D721Med (cell line): ENCODE results near the gene TPRX1.

Source experiments
- DNase-seq: peaks from one replicate; pipeline ENCODE4 v3.0.0; 2011; ENCODE audit warnings: low spot score; ENCODE audit not compliant: insufficient read length
- FAIRE-seq: peaks from 2 replicates; lab custom pipeline; 2011; peaks lifted over from hg19 to GRCh38; lab: Jason Lieb, UNC
- TF ChIP-seq, protein P1 (sequence below): IDR thresholded peaks from 2 replicates; pipeline ENCODE4 v1.5.1; 2012; ENCODE audit warnings: mild to moderate bottlenecking, control low read depth; ENCODE audit not compliant: insufficient read depth; ENCODE audit errors: missing control alignments

Gene TPRX1

DNA sequence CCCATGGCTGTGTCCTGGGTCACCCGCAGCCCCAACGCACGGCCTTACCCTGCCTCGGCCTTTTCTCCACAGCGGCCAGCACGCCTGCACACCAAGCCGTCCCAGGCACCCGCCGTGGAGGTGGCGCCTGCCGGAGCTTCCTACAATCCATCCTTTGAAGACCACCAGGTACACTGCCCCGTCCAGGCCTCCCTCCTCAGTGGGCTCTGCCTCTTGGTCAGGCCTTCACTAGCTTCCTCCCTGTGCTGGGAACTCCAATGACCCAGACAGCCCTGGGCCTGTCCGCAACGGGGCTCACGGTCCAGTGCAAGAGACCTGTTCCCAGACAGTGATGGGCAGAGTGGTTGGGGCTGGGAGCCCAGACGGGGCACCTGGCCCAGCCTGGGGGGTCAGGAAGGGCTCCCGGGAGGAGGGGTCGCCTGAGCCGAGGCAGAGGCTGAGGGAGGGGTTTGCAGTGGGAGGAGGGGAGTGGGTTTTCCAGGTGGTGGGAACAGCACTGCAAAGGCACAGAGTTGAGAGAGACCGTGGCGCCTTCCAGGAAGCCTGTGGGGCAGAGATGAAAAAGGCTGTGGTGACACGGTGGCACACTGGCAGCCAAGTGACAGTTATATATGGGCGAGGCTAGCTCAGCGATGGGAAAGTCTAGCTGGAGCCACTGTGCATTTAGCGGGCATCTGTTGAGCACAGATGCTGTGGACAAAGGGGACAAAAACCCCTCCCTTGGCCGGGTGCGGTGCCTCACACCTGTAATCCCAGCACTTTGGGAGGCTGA lies 51.7 kb downstream of the TPRX1 start:
- TF ChIP-seq, protein P1, sequence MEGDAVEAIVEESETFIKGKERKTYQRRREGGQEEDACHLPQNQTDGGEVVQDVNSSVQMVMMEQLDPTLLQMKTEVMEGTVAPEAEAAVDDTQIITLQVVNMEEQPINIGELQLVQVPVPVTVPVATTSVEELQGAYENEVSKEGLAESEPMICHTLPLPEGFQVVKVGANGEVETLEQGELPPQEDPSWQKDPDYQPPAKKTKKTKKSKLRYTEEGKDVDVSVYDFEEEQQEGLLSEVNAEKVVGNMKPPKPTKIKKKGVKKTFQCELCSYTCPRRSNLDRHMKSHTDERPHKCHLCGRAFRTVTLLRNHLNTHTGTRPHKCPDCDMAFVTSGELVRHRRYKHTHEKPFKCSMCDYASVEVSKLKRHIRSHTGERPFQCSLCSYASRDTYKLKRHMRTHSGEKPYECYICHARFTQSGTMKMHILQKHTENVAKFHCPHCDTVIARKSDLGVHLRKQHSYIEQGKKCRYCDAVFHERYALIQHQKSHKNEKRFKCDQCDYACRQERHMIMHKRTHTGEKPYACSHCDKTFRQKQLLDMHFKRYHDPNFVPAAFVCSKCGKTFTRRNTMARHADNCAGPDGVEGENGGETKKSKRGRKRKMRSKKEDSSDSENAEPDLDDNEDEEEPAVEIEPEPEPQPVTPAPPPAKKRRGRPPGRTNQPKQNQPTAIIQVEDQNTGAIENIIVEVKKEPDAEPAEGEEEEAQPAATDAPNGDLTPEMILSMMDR: no peak
- DNase-seq (no peak), FAIRE-seq (no peak)
